Measurements from ENCODE around the gene IMMP2L.

IMMP2L gene

DNA sequence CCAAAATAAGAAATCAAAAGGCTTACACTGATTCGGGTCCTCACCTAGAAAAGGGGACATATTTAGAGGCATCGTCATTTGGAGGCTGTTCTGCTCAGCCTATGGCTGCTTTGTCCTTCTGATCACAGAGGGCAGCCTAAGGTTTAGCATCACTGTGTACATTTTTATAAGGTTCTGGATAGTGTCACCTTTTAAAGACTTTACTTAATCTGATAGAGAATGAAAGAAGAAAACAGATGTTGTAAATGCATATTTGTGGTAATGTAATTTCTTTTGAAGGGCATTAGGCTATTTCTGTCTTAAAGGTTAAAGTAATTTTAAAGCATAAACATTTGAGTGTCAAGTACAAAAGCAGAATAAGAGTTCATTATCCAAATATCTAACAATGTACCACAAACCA is 916.7 kb downstream of the IMMP2L start:
- DNase-seq (no peak), ATAC-seq (replicated peaks) (no peak)
- Mint-ChIP-seq H3K4me1 (no peaks in the 10 kb centered on the region), H3K36me3 (no peaks in the 10 kb centered on the region), H3K4me3 (no peak overlapping the region), H3K9me3 (no peaks in the 10 kb centered on the region), H3K27me3 (no peaks in the 10 kb centered on the region), H3K27ac (no peak overlapping the region)

DNA sequence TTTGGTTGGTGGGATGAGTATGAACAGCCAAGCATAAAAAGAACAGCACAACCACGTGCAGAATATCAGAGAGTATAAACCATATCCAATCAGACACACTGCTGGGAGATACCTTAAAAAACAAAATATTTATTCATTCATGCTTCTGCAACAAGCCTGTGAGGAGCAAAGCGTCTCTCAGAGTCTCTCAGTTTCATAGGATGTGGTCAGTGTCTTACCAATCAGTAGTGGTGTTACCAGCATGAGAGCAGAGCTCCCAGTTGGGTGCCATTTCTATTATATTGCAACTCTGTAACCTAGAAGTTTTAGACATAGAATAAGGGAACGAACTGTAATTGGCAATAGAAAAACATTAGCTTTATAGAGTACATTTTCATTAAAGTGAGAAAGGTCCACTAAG is 917.2 kb downstream of the IMMP2L start:
- H3K27ac Mint-ChIP-seq, result no peak overlapping the region
- H3K36me3 Mint-ChIP-seq, result no peaks in the 10 kb centered on the region
- H3K4me3 Mint-ChIP-seq, result no peak overlapping the region
- no peaks in the 10 kb centered on the region for H3K27me3 Mint-ChIP-seq
- ATAC-seq (replicated peaks) (no peak), DNase-seq (no peak)
- no peaks in the 10 kb centered on the region for H3K4me1 Mint-ChIP-seq
- H3K9me3 Mint-ChIP-seq, result no peaks in the 10 kb centered on the region

DNA sequence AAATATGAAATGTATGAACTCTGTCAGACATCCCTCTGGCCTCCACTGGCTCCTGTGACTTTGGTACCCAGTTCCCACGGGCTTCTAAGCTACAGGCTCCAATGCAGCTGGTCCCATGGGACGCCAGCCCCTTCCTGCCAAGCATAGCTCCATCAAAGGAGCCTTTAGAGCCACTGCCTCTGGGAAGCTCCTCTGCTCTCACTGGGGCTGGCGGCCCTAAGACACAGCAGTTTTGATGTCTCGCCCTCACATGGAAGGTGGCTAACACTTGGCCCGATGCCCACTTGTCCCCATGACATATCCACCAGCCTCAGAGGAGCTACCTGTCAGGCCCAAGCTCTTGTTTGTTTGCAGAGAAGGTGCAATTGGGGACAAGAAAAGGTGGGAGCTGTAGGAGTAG is 925.0 kb downstream of the IMMP2L start:
- no peak overlapping the region for H3K27ac Mint-ChIP-seq
- H3K4me1 Mint-ChIP-seq, result no peaks in the 10 kb centered on the region
- ATAC-seq (replicated peaks) (no peak), DNase-seq (no peak)
- peaks cover 0 to 7% of the 10 kb centered on the region in 2 donors for H3K27me3 Mint-ChIP-seq
- H3K9me3 Mint-ChIP-seq, result peaks cover 4 to 6% of the 10 kb centered on the region in 2 donors
- H3K4me3 Mint-ChIP-seq, result no peak overlapping the region
- H3K36me3 Mint-ChIP-seq, result no peaks in the 10 kb centered on the region

- no peaks in the 10 kb centered on the region for H3K4me1 Mint-ChIP-seq
- ATAC-seq (replicated peaks), result no peak
- H3K27ac Mint-ChIP-seq, result no peak overlapping the region
- no peaks in the 10 kb centered on the region for H3K36me3 Mint-ChIP-seq
- no peak overlapping the region for H3K4me3 Mint-ChIP-seq
- no peak for DNase-seq
- peaks cover 4 to 6% of the 10 kb centered on the region in 2 donors for H3K9me3 Mint-ChIP-seq
- H3K27me3 Mint-ChIP-seq, result peaks cover 0 to under 1% of the 10 kb centered on the region in 2 donors
These were observed 929.0 kb downstream of the IMMP2L start for GRCh38 chr7:110633313-110633712.

GRCh38 chr7:110626414-110626813 is 935.9 kb downstream of the IMMP2L start:
- H3K4me1 Mint-ChIP-seq, result no peaks in the 10 kb centered on the region

GRCh38 chr7:110625294-110625693 is 937.0 kb downstream of the IMMP2L start:
- Mint-ChIP-seq H3K4me3 (no peak overlapping the region), H3K9me3 (peaks cover 0 to 2% of the 10 kb centered on the region in 2 donors), H3K27me3 (no peaks in the 10 kb centered on the region), H3K27ac (no peak overlapping the region), H3K36me3 (no peaks in the 10 kb centered on the region), H3K4me1 (no peaks in the 10 kb centered on the region)
- ATAC-seq (replicated peaks) (no peak), DNase-seq (no peak)

More at GRCh38 chr7:110626414-110626813, 935.9 kb downstream of the IMMP2L start:
- no peaks in the 10 kb centered on the region for H3K27me3 Mint-ChIP-seq
- DNase-seq (no peak), ATAC-seq (replicated peaks) (no peak)
- no peaks in the 10 kb centered on the region for H3K9me3 Mint-ChIP-seq
- no peak overlapping the region for H3K4me3 Mint-ChIP-seq
- H3K36me3 Mint-ChIP-seq, result no peaks in the 10 kb centered on the region
- H3K27ac Mint-ChIP-seq, result no peak overlapping the region

GRCh38 chr7:110623436-110623835 is 938.9 kb downstream of the IMMP2L start:
- DNase-seq (no peak), ATAC-seq (replicated peaks) (no peak)
- no peaks in the 10 kb centered on the region for H3K27me3 Mint-ChIP-seq
- no peak overlapping the region for H3K27ac Mint-ChIP-seq
- H3K4me3 Mint-ChIP-seq, result no peak overlapping the region
- H3K4me1 Mint-ChIP-seq, result no peaks in the 10 kb centered on the region
- H3K36me3 Mint-ChIP-seq, result no peaks in the 10 kb centered on the region
- peaks cover 0 to 2% of the 10 kb centered on the region in 2 donors for H3K9me3 Mint-ChIP-seq

GRCh38 chr7:110621289-110621688 is 941.0 kb downstream of the IMMP2L start:
- peaks cover 0 to 8% of the 10 kb centered on the region in 2 donors for H3K9me3 Mint-ChIP-seq
- no peaks in the 10 kb centered on the region for H3K36me3 Mint-ChIP-seq
- no peaks in the 10 kb centered on the region for H3K27me3 Mint-ChIP-seq
- DNase-seq, result no peak
- no peaks in the 10 kb centered on the region for H3K4me1 Mint-ChIP-seq
- no peak overlapping the region for H3K4me3 Mint-ChIP-seq
- no peak overlapping the region for H3K27ac Mint-ChIP-seq
- no peak for ATAC-seq (replicated peaks)

DNA sequence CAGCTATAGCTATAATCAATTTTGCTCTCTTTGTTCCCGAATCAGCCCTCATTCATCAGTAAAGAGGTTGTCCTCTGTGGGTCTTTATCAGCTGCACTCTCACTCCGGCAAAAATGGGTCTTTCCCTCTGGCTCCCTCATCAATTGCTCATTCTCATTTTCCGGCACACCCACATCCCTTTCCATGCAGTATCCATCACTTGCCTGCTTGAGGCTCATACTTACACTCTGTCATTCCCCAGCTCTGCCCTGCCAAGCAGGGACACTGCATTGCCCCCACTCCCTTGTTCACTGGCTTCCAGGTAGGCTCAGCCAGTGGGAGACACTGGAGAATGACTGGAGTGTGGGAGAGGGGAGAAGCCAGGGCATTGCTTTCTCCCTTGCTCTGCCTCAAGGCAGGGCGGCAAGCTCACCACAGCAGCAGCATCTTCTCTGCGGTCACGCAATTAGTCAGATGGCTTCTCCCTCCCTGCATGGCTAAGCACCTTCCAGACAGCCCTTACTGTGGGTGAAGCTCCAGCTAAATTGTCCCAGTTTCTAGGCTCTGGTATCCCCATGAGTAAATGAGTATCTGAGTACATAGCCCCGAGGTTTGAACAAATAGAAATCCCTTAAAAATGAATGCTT is 942.1 kb downstream of the IMMP2L start:
- peaks cover 6 to 8% of the 10 kb centered on the region in 2 donors for H3K9me3 Mint-ChIP-seq
- ATAC-seq (replicated peaks) (no peak), DNase-seq (no peak)
- no peaks in the 10 kb centered on the region for H3K36me3 Mint-ChIP-seq
- H3K27ac Mint-ChIP-seq, result no peak overlapping the region
- H3K4me3 Mint-ChIP-seq, result no peak overlapping the region
- no peaks in the 10 kb centered on the region for H3K4me1 Mint-ChIP-seq
- H3K27me3 Mint-ChIP-seq, result no peaks in the 10 kb centered on the region

Measured in stimulated activated naive B cell treated with anti-CD40 and anti-IgM and Interleukin-4, amounts not matched to agents 10 μg/mL and 1 μg/mL and 100 μg/mL, for 72 hours (primary cell).